Measurements from ENCODE around the gene DNAJB1.
"Not testable (repeated sequence)": the region's sequence is repeated elsewhere in the genome, so short reads cannot be mapped to it uniquely, and the experiment has no call there.

Gene DNAJB1

GRCh38 chr19:14553042-14553938, 35.1 kb upstream of the DNAJB1 start:
- no peak for DNase-seq

DNA sequence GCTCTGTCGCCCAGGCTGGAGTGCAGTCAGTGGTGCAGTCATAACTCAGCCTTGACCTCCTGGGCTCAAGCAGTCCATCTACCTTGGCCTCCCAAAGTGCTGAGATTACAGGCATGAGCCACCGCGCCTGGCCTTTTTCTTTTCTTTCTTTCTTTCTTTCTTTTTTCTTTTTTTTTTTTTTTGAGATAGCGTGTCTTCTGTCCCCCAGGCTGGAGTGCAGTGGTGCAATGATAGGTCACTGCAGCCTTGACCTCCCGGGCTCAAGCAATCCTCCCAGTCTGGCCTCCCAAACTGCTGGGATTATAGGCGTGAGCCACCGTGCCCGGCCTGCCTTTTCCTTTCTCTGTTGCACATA, 33.8 kb upstream of the DNAJB1 start:
- DNase-seq, result not testable (repeated sequence)

DNA sequence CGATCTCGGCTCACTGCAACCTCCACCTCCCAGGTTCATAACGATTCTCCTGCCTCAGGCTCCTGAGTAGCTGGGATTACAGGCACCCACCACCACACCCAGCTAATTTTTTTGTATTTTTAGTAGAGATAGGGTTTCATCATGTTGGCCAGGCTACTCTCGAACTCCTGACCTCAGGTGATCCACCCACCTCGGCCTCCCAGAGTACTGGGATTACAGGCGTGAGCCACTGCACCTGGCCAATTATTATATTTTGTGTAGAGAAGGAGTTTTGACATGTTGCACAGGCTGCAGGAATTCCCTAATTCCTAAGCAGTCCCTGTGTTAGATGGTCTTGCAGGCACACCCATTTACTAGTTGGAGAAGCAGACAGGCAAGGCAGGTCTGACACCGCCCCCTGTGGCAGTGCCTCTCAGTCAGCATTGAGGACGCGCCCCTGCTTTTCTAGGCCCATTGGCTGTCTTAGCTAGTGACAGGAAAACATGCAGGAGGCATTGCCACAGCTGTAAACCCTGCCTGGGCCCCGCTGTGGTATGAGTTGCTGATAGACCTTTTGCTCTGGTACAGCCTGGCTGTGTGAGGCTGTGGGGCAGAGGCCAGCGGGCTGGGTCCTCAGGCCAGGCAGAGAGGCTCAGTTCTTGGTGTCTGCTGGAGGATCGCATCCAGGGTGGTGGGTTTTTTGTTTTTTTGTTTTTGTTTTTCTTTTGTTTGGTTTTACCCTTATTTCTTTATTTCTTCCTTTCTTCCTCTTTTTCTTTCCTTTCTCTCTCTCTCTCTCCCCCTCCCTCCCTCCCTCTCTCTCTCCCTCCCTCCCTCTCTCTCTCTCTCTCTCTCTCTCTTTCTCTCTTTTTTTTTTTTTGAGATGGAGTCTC, 33.2 kb upstream of the DNAJB1 start:
- DNase-seq, result peak; percentile 72

DNA sequence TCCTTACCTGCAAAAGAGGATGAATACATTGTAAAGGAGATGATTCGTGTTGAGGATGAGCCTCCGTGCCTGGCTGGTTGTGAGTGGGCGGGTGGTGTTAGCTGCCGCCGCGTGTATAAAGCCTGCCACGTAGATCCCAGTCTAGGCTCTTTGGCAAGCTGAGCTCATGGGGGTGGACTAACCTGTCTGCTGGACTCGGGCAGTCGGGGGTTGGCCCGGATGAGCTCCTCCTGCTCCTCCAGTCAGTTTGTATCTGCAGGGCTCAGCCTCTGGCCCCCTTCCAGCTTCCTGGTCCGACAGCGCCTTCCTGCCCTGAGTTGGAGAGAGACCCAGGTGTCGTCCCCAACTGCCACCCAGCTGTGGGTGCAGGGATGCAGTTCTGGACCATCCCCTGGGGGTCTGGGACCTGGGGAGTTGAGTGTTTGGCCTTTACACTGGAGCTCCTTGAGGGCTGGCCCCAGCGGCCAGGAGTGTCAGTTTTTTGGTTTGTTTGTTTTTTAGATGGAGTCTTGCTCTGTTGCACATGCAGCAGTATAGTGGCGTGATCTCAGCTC, 32.1 kb upstream of the DNAJB1 start:
- no peak for DNase-seq

GRCh38 chr19:14545716-14546082, 27.5 kb upstream of the DNAJB1 start:
- no peak for DNase-seq

DNA sequence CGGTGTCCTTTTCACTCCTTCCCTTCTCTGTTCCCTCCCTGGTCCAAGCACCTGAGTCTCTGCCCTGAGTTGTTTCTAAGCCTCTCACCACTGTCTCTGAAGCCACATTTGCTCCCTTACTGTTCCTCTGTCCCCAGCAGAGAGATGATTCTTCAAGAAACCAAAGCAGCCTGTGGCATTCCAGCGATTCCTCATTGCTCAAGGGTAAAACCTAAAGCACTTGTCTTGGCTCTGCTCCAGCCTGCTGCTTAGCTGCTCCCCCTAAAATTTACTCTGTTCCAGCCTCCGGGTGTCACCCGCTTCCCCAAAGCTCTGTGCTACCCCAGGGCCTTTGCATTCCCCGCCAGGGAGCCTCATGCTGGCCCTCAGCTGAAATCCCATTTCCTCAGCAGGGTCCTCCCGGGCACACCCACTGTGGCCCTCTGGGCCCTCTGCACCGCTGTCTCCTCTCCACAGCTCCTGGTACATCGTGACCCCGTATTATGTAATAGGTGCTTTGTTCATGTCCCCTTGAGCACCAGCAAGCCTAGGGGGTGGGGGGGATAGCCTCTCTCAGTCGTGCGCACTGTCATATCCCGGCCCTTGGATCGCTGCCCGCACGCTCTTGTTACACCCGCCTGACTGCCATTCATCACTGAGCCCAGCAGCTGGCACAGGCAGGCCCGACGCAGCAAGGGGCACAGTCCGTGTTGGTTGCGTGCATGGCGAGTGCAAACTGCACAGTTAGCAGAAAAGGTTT, 26.9 kb upstream of the DNAJB1 start:
- peak; percentile 74 for DNase-seq

DNA sequence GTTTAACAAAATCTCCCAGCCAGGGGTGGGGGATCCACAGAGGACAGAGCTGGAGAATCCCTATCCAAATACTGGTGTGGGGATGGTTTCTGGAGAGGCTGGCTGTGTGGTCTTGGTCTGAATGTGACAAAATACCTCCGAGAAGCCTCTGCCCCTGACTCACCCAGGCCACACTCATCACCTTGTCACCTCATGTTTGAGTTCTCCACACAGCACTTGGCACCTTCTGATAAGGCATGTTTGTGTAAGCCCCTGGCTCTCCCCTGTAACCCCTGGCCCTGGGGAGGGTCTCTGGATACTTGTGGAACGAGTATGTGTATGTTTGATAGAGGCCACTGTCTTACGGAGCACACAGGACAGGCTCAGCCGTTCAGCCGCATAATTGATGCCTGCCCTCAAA, 25.9 kb upstream of the DNAJB1 start:
- DNase-seq, result no peak

DNA sequence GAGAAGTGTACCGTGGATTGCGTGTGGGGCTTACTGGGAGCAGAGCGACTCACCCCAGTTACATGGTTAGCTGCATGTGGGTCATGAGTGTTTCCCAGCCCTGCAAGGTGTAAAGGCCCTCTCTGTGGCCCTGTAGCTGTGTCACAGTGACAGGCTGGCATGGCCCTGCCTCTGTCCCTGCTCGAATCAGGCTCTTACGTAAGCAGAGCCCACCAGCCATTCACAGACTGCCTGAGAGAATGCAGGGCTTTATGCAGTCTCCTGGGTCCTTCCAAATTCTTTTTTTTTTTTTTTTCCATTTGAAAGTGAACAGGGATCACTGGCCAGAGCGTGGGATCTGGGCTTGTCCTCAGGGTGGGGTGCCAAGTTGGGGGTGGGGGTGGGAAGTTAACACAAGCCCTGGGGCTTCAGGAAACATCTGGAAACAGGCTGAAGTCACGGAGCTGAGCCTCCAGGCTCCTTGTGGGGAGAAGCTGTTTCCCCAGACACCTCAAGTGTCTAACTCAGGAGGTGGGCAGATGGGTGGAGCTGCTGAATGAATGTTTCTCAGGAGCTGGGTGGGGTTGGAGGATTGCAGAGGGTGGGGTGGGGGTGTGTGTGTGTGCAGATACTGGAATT, 24.6 kb upstream of the DNAJB1 start:
- DNase-seq, result peak; percentile 64

DNA sequence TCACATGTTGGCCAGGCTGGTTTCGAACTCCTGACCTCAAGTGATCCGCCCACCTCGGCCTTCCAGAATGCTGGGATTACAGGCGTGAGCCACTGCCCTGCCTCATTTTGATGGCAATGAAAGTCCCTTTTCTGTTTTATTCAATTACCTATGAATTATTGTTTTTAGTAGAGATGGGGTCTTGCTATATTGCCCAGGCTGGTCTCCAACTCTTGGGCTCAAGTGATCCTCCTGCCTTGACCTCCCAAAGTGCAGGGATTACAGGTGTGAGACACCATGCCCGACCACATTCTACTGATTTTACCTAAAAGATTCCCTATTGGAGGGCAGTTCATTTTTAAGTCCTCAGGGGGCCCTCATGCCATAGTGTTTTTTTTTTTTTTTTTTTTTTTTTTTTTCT, 23.8 kb upstream of the DNAJB1 start:
- not testable (repeated sequence) for DNase-seq

DNA sequence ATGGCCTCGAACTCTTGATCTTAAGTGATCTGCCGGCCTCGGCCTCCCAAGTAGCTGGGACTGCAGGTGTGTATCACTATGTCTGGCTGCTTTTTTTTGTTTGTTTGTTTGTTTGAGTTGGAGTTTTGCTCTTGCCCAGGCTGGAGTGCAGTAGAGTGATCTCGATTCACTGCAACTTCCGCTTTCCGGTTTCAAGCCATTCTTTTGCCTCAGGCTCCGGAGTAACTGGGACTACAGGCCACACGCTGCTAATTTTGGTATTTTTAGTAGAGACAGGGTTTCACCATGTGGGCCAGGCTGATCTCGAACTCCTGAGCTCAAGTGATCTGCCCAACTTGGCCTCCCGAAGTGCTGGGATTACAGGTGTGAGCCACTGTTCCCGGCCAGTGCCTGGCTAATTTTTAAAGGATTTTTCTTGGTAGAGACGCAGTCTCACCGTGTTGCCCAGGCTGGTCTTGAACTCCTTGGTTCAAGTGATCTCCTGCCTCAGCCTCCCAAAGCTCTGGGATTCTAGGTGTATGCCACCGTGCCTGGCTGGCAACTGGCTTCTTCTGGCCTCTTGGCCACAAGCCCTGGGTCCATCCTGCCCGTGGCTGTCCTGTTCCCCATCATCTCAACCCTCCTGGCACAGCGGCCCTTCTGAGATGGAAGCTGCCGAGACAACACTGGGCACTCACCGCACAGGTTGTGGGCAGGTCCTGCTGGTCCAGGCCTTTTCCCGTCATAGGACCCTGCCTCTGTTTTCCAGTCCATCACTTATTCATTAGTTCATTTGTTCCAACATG, 22.7 kb upstream of the DNAJB1 start:
- no peak for DNase-seq

- DNase-seq, result peak; percentile 68
Measured at GRCh38 chr19:14536926-14537692, 18.9 kb upstream of the DNAJB1 start.

- DNase-seq, result no peak
Measured at GRCh38 chr19:14533450-14533849, 15.3 kb upstream of the DNAJB1 start.

- DNase-seq, result no peak
Measured at GRCh38 chr19:14530506-14530905, 12.3 kb upstream of the DNAJB1 start.

DNA sequence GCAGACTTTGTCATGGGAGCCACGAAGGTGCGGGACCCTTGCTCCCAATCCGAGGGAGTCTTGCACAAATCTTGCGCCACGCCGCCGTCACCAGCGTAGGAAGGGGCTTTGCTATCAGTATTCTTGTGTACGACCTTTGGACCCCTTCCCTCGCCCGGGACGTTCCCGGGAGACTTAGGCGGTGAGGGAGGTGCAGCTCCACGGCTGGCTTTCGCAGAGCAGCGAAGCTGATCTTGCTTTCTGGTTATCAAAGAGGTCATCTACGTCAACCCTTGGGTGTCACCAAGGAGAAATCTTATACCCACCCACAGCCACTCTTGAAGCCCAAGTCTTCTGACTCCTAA, 11.8 kb upstream of the DNAJB1 start:
- no peak for DNase-seq

GRCh38 chr19:14529254-14530004, 11.2 kb upstream of the DNAJB1 start, which contains the start of gene TECR:
TSS of gene TECR (plus strand) at chr19:14529594. CDS start at chr19:14529697, 103 bp downstream.
- DNase-seq, result peak; percentile 100

DNA sequence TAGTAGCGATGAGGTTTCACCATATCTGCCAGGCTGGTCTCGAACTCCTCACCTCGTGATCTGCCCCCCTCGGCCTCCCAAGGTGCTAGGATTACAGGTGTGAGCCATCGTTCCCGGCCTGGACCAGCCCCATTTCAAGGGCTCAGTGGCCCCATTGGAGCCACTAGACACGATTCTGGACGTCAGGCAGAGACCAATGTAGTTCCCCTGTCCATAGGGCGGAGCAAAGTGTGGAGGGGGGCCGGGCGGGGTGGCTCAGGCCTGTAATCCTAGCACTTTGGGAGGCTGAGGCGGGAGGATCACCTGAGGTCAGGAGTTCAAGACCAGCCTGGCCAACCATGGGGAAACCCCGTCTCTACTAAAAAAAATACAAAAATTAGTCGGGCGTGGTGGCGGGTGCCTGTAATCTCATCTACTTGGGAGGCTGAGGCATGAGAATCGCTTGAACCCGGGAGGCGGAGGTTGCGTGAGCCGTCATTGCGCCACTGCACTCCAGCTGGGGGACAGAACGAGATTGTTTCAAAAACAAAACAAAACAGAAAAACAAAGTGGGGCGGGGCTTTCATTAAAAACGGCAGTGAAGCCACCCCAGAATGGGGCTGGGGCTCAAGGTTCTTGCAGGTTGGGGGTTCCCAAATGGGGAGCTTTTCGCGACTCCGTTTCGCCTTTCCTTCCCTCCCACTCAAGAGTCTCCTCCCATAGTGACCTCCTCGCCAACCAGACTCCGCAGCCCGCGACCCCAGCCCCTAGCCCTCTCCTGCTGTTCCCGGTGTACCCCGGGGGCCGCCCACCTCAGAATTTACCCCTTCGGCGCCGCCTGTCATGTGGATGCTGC, 10.4 kb upstream of the DNAJB1 start:
- no peak for DNase-seq

DNA sequence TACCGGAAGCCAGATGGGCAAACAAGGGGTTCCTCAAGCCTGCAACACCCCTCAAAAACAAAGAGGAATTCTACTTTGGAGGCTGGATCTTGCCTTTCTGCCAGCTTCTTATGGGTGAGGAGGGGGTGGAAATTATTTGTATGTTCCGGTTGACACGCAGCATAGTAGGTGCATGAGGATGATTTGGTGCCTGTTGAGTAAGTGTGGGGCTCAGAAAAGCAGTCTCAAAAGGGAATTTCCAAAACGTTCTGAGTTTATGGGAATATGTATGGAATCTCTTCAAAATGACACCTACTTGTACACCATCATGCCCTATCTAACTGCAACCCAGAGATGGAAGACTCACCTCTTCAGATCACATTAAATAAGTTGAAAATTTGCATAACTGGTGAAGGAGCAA, 8.2 kb upstream of the DNAJB1 start:
- no peak for DNase-seq

GRCh38 chr19:14525729-14526128, 7.5 kb upstream of the DNAJB1 start:
- no peak for DNase-seq

- no peak for DNase-seq
Measured at GRCh38 chr19:14520543-14520942, 2.3 kb upstream of the DNAJB1 start.
